Measurements from ENCODE around the gene TNIP2.

Gene TNIP2

GRCh38 chr4:2788532-2789103 is 32.5 kb upstream of the TNIP2 start:
- no peak for TF ChIP-seq CTCF (IDR thresholded peaks at IDR 0.05; ENCODE audit: low read depth, low read length, missing control alignments)
- H3K4me3 ChIP-seq (ENCODE audit: low read depth, low read length), result no peak overlapping the region
- DNase-seq (ENCODE audit: low read depth), result no peak

GRCh38 chr4:2788101-2788500 is 32.0 kb upstream of the TNIP2 start:
- no peak for DNase-seq (ENCODE audit: low read depth)
- TF ChIP-seq CTCF (IDR thresholded peaks at IDR 0.05; ENCODE audit: low read depth, low read length, missing control alignments), result no peak
- H3K4me3 ChIP-seq (ENCODE audit: low read depth, low read length), result no peak overlapping the region

GRCh38 chr4:2787230-2788100 is 31.3 kb upstream of the TNIP2 start:
- DNase-seq (ENCODE audit: low read depth), result peak; percentile 92
- peak; percentile 16 for TF ChIP-seq CTCF (IDR thresholded peaks at IDR 0.05; ENCODE audit: low read depth, low read length, missing control alignments)

GRCh38 chr4:2786794-2787229 is 30.7 kb upstream of the TNIP2 start:
- no peak overlapping the region for H3K4me3 ChIP-seq (ENCODE audit: low read depth, low read length)
- no peak for TF ChIP-seq CTCF (IDR thresholded peaks at IDR 0.05; ENCODE audit: low read depth, low read length, missing control alignments)
- no peak for DNase-seq (ENCODE audit: low read depth)

More at GRCh38 chr4:2787230-2788100, 31.3 kb upstream of the TNIP2 start:
- no peak overlapping the region; the same call in 1 of the 2 replicates for H3K4me3 ChIP-seq (ENCODE audit: low read depth, low read length)

- DNase-seq (ENCODE audit: low read depth), result no peak
- no peak overlapping the region for H3K4me3 ChIP-seq (ENCODE audit: low read depth, low read length)
- TF ChIP-seq CTCF (IDR thresholded peaks at IDR 0.05; ENCODE audit: low read depth, low read length, missing control alignments), result no peak
Measured at GRCh38 chr4:2786152-2786671, 30.1 kb upstream of the TNIP2 start.

GRCh38 chr4:2785613-2786012 is 29.5 kb upstream of the TNIP2 start:
- no peak overlapping the region for H3K4me3 ChIP-seq (ENCODE audit: low read depth, low read length)
- peak; percentile 73 for DNase-seq (ENCODE audit: low read depth)
- TF ChIP-seq CTCF (IDR thresholded peaks at IDR 0.05; ENCODE audit: low read depth, low read length, missing control alignments), result no peak
